ENCODE data around the gene RANBP3. TPM values are rescaled to one million over a fixed set of nuclear protein-coding genes. Genes with fewer than 3 reads are reported as not detected.

RANBP3 gene
- total RNA-seq, 1 donor from 2014 or later = 25.0 TPM

DNA sequence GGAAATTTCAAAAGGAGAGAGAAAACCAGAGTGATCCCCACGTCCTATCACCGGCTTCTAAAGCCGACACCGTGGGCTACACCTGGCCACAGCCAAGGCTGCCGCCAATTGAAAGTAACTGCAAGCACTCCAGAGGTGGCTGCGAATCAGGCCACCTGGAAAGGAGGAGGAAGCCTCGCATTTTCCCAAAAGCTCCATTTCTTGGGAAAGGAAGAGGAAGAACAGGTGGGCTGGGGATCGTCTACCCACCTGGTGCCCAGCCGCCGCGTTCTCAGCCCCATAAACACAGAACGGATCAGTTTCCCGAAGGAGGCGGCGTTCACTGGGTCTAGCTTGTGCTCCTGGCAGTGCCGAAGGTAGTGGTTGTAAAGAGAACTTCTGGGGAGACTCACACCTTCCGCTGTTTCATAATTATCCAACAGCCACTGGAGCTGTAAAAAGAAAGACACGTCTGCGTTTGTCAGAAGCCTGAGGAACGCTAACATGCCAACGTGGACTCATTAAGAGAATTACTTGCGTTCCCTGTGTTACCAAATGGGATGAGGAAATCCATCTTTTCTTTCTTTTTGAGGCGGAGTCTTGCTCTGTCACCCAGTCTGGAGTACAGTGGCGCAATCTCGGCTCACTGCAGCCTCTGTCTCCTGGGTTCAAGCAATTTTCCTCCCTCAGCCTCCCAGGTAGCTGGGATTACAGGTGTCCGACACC is 38.1 kb upstream of the RANBP3 start:
- DNase-seq (ENCODE audit: low read depth) (no peak), FAIRE-seq (no peak)
- no peak overlapping the region for H3K4me3 ChIP-seq (ENCODE audit: low read depth, low read length)
- no peaks in the 10 kb centered on the region for H3K27me3 ChIP-seq (ENCODE audit: control insufficient read depth, insufficient read depth, low read length)
- no peaks in the 10 kb centered on the region for H3K36me3 ChIP-seq (ENCODE audit: control insufficient read depth, insufficient read depth, low read length)
- TF ChIP-seq, protein P1, sequence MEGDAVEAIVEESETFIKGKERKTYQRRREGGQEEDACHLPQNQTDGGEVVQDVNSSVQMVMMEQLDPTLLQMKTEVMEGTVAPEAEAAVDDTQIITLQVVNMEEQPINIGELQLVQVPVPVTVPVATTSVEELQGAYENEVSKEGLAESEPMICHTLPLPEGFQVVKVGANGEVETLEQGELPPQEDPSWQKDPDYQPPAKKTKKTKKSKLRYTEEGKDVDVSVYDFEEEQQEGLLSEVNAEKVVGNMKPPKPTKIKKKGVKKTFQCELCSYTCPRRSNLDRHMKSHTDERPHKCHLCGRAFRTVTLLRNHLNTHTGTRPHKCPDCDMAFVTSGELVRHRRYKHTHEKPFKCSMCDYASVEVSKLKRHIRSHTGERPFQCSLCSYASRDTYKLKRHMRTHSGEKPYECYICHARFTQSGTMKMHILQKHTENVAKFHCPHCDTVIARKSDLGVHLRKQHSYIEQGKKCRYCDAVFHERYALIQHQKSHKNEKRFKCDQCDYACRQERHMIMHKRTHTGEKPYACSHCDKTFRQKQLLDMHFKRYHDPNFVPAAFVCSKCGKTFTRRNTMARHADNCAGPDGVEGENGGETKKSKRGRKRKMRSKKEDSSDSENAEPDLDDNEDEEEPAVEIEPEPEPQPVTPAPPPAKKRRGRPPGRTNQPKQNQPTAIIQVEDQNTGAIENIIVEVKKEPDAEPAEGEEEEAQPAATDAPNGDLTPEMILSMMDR (IDR thresholded peaks at IDR 0.05; ENCODE audit: insufficient read depth, low read length, severe bottlenecking) = no peak

DNA sequence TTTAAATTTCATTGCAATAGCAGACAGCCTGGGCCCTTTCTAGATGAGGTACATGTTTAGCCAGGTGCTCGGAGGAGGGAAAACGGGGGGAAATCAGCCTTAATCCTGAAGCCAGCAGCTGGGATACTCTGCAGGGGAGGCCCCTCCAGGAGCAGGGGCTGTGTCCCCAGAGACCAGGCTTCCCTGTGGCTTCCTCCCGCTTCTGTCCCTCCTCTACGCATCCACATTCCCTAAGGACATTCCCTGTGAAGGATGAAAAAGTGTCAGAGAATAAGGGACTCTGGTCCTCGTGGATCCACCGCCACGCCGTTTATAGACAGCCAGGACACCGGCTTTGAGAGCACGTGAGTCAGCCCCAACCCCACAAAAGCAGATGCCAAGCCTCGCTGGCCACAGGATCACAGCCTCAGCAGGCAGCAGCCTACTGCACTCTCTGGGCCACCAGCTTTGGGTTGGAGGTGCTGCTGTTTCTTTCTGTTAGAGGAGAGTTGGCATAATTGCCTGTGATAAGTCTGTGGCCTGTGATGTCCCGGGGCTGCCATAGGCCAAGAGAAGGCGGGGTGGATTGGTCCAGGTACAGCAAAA is 36.7 kb upstream of the RANBP3 start:
- DNase-seq (ENCODE audit: low read depth) = no peak
- FAIRE-seq = no peak
- TF ChIP-seq, protein P1 (IDR thresholded peaks at IDR 0.05; ENCODE audit: insufficient read depth, low read length, severe bottlenecking) = no peak
- no peak overlapping the region for H3K4me3 ChIP-seq (ENCODE audit: low read depth, low read length)
- no peaks in the 10 kb centered on the region for H3K27me3 ChIP-seq (ENCODE audit: control insufficient read depth, insufficient read depth, low read length)
- H3K36me3 ChIP-seq (ENCODE audit: control insufficient read depth, insufficient read depth, low read length) = peaks cover 1% of the 10 kb centered on the region

DNA sequence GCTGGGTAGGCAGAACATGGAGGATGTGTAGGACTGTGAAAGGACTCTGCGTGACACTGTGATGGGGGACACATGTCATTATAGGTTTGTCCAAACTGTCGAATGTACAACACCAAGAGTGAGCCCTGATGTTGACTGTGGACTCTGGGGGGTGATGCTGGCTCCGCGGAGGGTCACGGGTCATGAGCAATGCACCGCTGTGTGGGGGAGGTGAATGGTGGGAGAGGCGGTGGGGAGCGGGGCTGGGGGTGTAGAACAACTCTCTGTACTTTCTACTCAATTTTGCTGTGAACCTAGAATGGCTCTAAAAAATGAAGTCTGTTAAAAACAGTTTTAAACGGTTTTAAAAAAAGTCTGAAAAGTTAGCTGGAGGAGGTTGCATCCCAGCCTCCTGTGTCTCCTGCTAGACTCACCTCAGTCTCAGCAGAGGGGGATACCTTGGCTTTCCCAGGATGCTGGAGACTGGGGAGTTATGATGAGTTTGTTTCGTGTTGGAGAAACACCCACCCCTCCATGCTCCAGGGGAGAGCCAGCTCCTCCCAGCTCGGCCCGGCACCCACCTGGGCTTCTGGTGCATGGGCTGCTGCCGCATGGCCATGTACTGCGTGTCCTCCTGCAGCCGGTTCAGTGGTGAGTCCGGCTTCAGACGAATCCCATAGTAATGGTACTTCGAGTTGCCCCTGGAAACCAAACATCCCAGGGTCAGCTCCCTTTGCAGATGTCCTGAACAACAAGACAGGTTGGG is 34.7 kb upstream of the RANBP3 start:
- Histone ChIP-seq H3K36me3 (ENCODE audit: control insufficient read depth, insufficient read depth, low read length) (peaks cover 1% of the 10 kb centered on the region), H3K4me3 (ENCODE audit: low read depth, low read length) (no peak overlapping the region), H3K27me3 (ENCODE audit: control insufficient read depth, insufficient read depth, low read length) (no peaks in the 10 kb centered on the region)
- DNase-seq (ENCODE audit: low read depth) (no peak), FAIRE-seq (no peak)
- TF ChIP-seq, protein P1 (IDR thresholded peaks at IDR 0.05; ENCODE audit: insufficient read depth, low read length, severe bottlenecking) = no peak

DNA sequence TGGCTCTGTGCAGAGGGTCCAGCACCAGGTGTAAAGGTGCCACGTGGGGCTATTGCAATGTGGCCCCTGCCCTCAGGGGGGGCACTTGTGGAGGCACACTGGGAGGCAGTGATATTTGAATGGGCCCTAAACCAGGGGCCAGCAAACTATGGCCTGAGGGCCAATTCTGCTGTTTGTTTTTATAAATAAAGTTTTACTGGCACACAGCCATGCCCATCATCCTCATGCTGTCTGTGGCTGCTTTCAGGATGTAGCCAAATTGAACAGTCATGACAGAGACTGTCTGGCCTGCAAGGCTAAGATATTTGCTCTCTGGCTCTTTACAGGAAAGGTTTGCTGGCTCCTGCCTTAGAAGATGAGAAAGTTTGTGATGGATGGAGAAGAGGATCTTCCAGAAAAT is 33.9 kb upstream of the RANBP3 start:
- TF ChIP-seq, protein P1 (IDR thresholded peaks at IDR 0.05; ENCODE audit: insufficient read depth, low read length, severe bottlenecking) = no peak
- no peaks in the 10 kb centered on the region for H3K27me3 ChIP-seq (ENCODE audit: control insufficient read depth, insufficient read depth, low read length)
- FAIRE-seq = no peak
- no peak overlapping the region for H3K4me3 ChIP-seq (ENCODE audit: low read depth, low read length)
- no peak for DNase-seq (ENCODE audit: low read depth)
- peaks cover 1% of the 10 kb centered on the region for H3K36me3 ChIP-seq (ENCODE audit: control insufficient read depth, insufficient read depth, low read length)

DNA sequence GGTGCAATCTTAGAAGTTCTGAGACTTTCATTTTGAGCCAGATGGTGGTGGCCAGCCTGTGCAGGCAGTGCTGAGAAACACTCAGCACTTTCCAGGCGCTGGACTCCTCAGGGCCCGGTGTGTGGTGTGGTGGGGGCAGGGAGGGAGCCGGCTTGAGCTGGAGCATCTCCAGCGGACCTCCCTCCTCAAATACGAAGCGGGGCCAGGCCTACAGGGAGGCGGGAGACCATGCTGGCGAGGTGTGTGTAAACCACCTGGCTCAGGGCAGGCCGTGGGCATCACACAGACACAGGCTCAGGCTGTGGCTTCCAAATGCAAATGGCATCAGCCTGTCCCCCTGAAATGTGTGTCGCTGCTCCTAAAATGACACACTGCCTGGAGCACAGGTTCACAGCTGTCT is 33.3 kb upstream of the RANBP3 start:
- FAIRE-seq (no peak), DNase-seq (ENCODE audit: low read depth) (no peak)
- peaks cover 1% of the 10 kb centered on the region for H3K36me3 ChIP-seq (ENCODE audit: control insufficient read depth, insufficient read depth, low read length)
- TF ChIP-seq, protein P1 (IDR thresholded peaks at IDR 0.05; ENCODE audit: insufficient read depth, low read length, severe bottlenecking) = no peak
- no peak overlapping the region for H3K4me3 ChIP-seq (ENCODE audit: low read depth, low read length)
- no peaks in the 10 kb centered on the region for H3K27me3 ChIP-seq (ENCODE audit: control insufficient read depth, insufficient read depth, low read length)
